GM12878 (cell line): ENCODE measurements around the gene CFAP91. TPM values are rescaled to one million over a fixed set of nuclear protein-coding genes. Genes with fewer than 3 reads are reported as not detected.

Experiments
- ATAC-seq: fragments of 200-7000 bp; cut with Tn5 transposase; 3 replicates; pipeline ENCODE4 v1.9.1; 2020; ENCODE audit warnings: mild to moderate bottlenecking, moderate library complexity
- BruUV-seq: library from RNA; stranded (reverse); fragments of 400-500 nt; replicated peaks from 2 replicates; lab custom pipeline; 2021; lab: Mats Ljungman, UMichigan
- CTCF ChIA-PET: fragments of 300-600 bp; sonication (Branson Sonifier 250); formaldehyde crosslinking; extraction: SDS; loops from one replicate; lab custom pipeline; 2021; ENCODE audit warnings: inconsistent platforms; lab: Yijun Ruan, JAX
- POLR2A ChIA-PET: fragments of 350-600 bp; formaldehyde crosslinking; extraction: SDS; loops from one replicate; lab custom pipeline; 2021; ENCODE audit warnings: inconsistent platforms; lab: Charles Lee
- RAD21 ChIA-PET: fragments of 300-600 bp; sonication (Branson Sonifier 250); formaldehyde crosslinking; loops from one replicate; lab custom pipeline; 2023; ENCODE audit warnings: antibody characterized with exemption; ENCODE audit not compliant: unreplicated experiment; lab: Charles Lee
- SMC1A ChIA-PET: fragments of 300-600 bp; sonication (Branson Sonifier 250); formaldehyde crosslinking; loops from one replicate; lab custom pipeline; 2023; ENCODE audit not compliant: unreplicated experiment, uncharacterized antibody; lab: Charles Lee
- DNase-seq: peaks from one replicate; pipeline ENCODE4 v3.0.0-alpha.2; 2011; ENCODE audit warnings: low read depth, low spot score
- FAIRE-seq: peaks from 3 replicates; lab custom pipeline; 2011; peaks lifted over from hg19 to GRCh38; lab: Jason Lieb, UNC
- H2AFZ ChIP-seq: 2 replicates; pipeline ENCODE4 v1.6.0; 2011; ENCODE audit warnings: low read depth, low read length, control low read depth; ENCODE audit not compliant: control insufficient read depth
- H3K27ac ChIP-seq: 2 replicates; pipeline ENCODE4 v1.5.1; 2011; ENCODE audit warnings: control low read depth; ENCODE audit not compliant: control insufficient read depth, insufficient read depth
- H3K27me3 ChIP-seq, 2 experiments: replicated peaks in 1 of 2; 2 replicates each; pipeline versions ENCODE4 v1.6.0 to v1.6.1; 2011; ENCODE audit warnings: low read length in 1 of 2; ENCODE audit not compliant: control insufficient read depth in 2 of 2, insufficient read depth in 2 of 2
- H3K36me3 ChIP-seq, 2 experiments: 2 replicates each; pipeline ENCODE4 v1.5.1; 2011; ENCODE audit warnings: low read length in 1 of 2; ENCODE audit not compliant: control insufficient read depth in 2 of 2, insufficient read depth in 2 of 2
- H3K4me1 ChIP-seq: 2 replicates; pipeline ENCODE4 v1.6.1; 2011; ENCODE audit warnings: mild to moderate bottlenecking, low read length, moderate library complexity, mixed read lengths; ENCODE audit not compliant: control insufficient read depth, insufficient read depth
- H3K4me2 ChIP-seq: 2 replicates; pipeline ENCODE4 v1.6.0; 2011; ENCODE audit warnings: control low read depth; ENCODE audit not compliant: control insufficient read depth, insufficient read depth
- H3K4me3 ChIP-seq: fragments of 200-600 bp; sonication (generic); 2 replicates; pipeline ENCODE4 v1.5.1; 2016
- H3K79me2 ChIP-seq: 2 replicates; pipeline ENCODE4 v1.6.0; 2011; ENCODE audit warnings: low read length; ENCODE audit not compliant: control insufficient read depth, insufficient read depth
- H3K9ac ChIP-seq: 2 replicates; pipeline ENCODE4 v1.8.0; 2011; ENCODE audit warnings: low read length, control low read depth, mixed read lengths; ENCODE audit not compliant: control insufficient read depth, insufficient read depth
- H3K9me3 ChIP-seq: replicated peaks from 3 replicates; pipeline ENCODE4 v1.5.1; 2011; ENCODE audit warnings: mild to moderate bottlenecking, low read length; ENCODE audit not compliant: control insufficient read depth, insufficient read depth
- H4K20me1 ChIP-seq: 2 replicates; pipeline ENCODE4 v1.6.0; 2011; ENCODE audit not compliant: control insufficient read depth, insufficient read depth
- CREB1 ChIP-seq: IDR thresholded peaks from 2 replicates; pipeline ENCODE4 v1.6.1; 2012; ENCODE audit warnings: low read depth, mild to moderate bottlenecking, inconsistent platforms
- IRF4 ChIP-seq: IDR thresholded peaks from 2 replicates; pipeline ENCODE4 v1.6.1; 2011; ENCODE audit warnings: low read depth, low read length
- LARP7 ChIP-seq: fragments of 450-650 bp; IDR thresholded peaks from 2 replicates; pipeline ENCODE4 v1.6.1; 2017; ENCODE audit warnings: mild to moderate bottlenecking
- NR2C2 ChIP-seq: IDR thresholded peaks from 2 replicates; pipeline ENCODE4 v1.6.1; 2011; ENCODE audit warnings: borderline replicate concordance, low read depth; ENCODE audit not compliant: control insufficient read depth, insufficient read length
- SRF ChIP-seq, 2 experiments: IDR thresholded peaks; 2 replicates each; pipeline ENCODE4 v1.6.1; 2011; ENCODE audit warnings: low read depth in 2 of 2, low read length in 2 of 2, mild to moderate bottlenecking in 1 of 2, moderate library complexity in 1 of 2
- STAT1 ChIP-seq: fragments of 450-650 bp; conservative IDR thresholded peaks from 2 replicates; pipeline ENCODE4 v1.6.1; 2014; ENCODE audit warnings: antibody characterized with exemption, mild to moderate bottlenecking
- ZNF24 ChIP-seq: fragments of 450-650 bp; IDR thresholded peaks from 2 replicates; pipeline ENCODE4 v1.6.1; 2017; ENCODE audit warnings: antibody characterized with exemption, mild to moderate bottlenecking
- WGBS: methylation state at CpG from one replicate; pipeline ENCODE4 v1.1.6; 2016; ENCODE audit warnings: low lambda C conversion rate; ENCODE audit not compliant: insufficient replicate concordance, insufficient coverage; ENCODE audit errors: missing lambda C conversion rate; 5-methylcytosine and 5-hydroxymethylcytosine counted together
- in situ Hi-C: fragments of 300-500 bp; cut with MboI; formaldehyde crosslinking; loops from 9 replicates; pipeline ENCODE4 v1.14.3; 2018; ENCODE audit warnings: mixed read lengths
- intact Hi-C: fragments of 100-400 bp; cut with micrococcal nuclease; formaldehyde crosslinking; loops from one replicate; pipeline ENCODE4 v1.14.2; 2022; ENCODE audit not compliant: unreplicated experiment
- polyA plus RNA-seq, 11 experiments: library from polyadenylated mRNA; depleted of rRNA in 4 of 11; unstranded in 6 of 11; stranded (reverse) in 5 of 11; fragments of >200 nt; fragmentation: Nextera tagmentation in 4 of 11; fragmentation: Illumina TruSeq in 1 of 11; extraction: Ambion mirVana in 4 of 11; extraction: Trizol in 1 of 11; gene quantifications; 1 replicate in 1 of 11; 2 replicates in 10 of 11; pipeline versions ENCODE4 v1.2.1 to v1.2.3, GENCODE V29; 2011 to 2016; ENCODE audit warnings: inconsistent platforms in 2 of 11, missing spikeins in 2 of 11, low read depth in 1 of 11
- total RNA-seq, 4 experiments: library from RNA; depleted of rRNA in 3 of 4; stranded (reverse); fragments of >200 nt in 3 of 4; fragmentation: Illumina TruSeq in 1 of 4; extraction: Trizol in 1 of 4; gene quantifications; 2 replicates each; pipeline versions ENCODE4 v1.2.1 to v1.2.3, GENCODE V29; 2013 to 2021
- TF ChIP-seq, protein P1 (sequence below): fragments of 450-650 bp; IDR thresholded peaks from 2 replicates; pipeline ENCODE4 v1.6.1; 2017; ENCODE audit warnings: borderline replicate concordance
- TF ChIP-seq, protein P2 (sequence below): fragments of 450-650 bp; IDR thresholded peaks from 2 replicates; pipeline ENCODE4 v1.6.1; 2017; ENCODE audit warnings: mild to moderate bottlenecking, moderate library complexity
- TF ChIP-seq, protein P3 (sequence below): IDR thresholded peaks from 2 replicates; pipeline ENCODE4 v1.6.1; 2011; ENCODE audit warnings: borderline replicate concordance, low read depth, mild to moderate bottlenecking, moderate library complexity, low read length; ENCODE audit not compliant: insufficient read depth, poor library complexity, severe bottlenecking

The CFAP91 gene
- total and polyA plus RNA-seq, 10 of the 15 experiments (the other 5 are each of a cell fraction or from before 2014, with no cell fraction given): 0.03 to 2.2 (median 0.92) TPM

DNA sequence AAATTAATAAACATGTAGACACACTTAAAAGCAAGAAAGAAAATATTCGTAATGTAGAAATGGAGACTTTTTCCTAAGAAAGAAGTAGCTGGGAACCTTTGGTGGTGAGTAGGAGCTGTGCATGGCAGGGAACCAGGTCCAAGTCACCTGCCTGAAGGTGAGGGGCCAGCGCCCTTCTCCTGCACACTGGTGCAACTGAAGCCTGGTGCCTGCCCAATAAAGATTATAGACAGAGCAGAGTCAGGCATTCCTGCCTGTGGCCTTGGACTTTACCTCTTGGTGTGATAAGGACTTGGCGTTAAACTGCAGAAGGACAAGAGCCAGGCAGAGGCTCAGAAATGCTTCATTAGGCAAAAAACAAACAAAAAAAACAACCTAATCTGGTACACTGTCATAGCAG is 14.2 kb downstream of the CFAP91 start:
- H4K20me1 ChIP-seq: no peaks in the 10 kb centered on the region
- FAIRE-seq: no peak
- CTCF ChIA-PET: interaction anchor here (0.6 to 1.1 kb wide), 2 partner anchors 8 to 11 kb away, joined by 3 to 5 read pairs; no protein-coding TSS in a partner anchor
- no peak for DNase-seq
- no peaks in the 10 kb centered on the region for H3K4me1 ChIP-seq
- no peaks in the 10 kb centered on the region for H3K36me3 ChIP-seq
- intact Hi-C loops (no loop called here), in situ Hi-C loops (no loop called here)
- BruUV-seq: no TSS peak
- WGBS: 78% methylated on average over 3 of the region's 3 CpGs
- no peak overlapping the region for H3K4me3 ChIP-seq
- SMC1A ChIA-PET: interaction anchor here (1.0 to 1.2 kb wide), 2 partner anchors 9 to 466 kb away, joined by 3 read pairs; no protein-coding TSS in a partner anchor
- POLR2A ChIA-PET: interaction anchor here (0.7 kb wide), 1 partner anchor 404 kb away, joined by 5 read pairs; no protein-coding TSS in a partner anchor
- RAD21 ChIA-PET: no interaction called here
- no peaks in the 10 kb centered on the region for H3K9me3 ChIP-seq
- H3K79me2 ChIP-seq: no peaks in the 10 kb centered on the region
- H2AFZ ChIP-seq: no peak overlapping the region
- TF ChIP-seq CREB1 (no peak), SRF (IDR thresholded peaks at IDR 0.05; ENCODE audit: low read depth in 2 of 2, low read length in 2 of 2) (no peak)
- TF ChIP-seq, protein P1, sequence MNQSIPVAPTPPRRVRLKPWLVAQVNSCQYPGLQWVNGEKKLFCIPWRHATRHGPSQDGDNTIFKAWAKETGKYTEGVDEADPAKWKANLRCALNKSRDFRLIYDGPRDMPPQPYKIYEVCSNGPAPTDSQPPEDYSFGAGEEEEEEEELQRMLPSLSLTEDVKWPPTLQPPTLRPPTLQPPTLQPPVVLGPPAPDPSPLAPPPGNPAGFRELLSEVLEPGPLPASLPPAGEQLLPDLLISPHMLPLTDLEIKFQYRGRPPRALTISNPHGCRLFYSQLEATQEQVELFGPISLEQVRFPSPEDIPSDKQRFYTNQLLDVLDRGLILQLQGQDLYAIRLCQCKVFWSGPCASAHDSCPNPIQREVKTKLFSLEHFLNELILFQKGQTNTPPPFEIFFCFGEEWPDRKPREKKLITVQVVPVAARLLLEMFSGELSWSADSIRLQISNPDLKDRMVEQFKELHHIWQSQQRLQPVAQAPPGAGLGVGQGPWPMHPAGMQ: no peak
- ATAC-seq: no peak
- no peak overlapping the region for H3K4me2 ChIP-seq
- H3K27ac ChIP-seq: no peak overlapping the region
- no peak overlapping the region for H3K9ac ChIP-seq
- H3K27me3 ChIP-seq: no peaks in the 10 kb centered on the region

DNA sequence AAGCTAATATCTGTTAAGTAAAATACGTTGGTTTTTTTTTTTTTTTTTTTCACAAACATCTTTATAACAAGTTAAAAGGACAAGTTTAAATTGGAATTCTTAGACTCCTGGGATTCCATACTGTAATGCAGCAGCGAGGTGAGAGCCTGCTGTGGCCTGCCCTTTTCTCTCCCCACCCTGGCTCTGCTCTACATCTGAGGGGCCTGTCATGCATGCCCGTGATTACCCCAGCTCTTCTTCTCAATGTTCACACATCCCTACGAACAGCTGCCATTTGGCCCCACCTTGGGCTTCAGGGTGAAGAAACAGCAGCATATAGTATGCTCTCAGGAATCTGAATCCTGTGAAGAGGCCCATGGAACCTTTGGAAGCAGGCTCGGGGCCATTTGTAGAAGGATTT is 14.7 kb downstream of the CFAP91 start:
- Histone ChIP-seq H3K36me3 (no peaks in the 10 kb centered on the region), H3K9ac (no peak overlapping the region), H3K9me3 (no peaks in the 10 kb centered on the region), H2AFZ (no peak overlapping the region), H4K20me1 (no peaks in the 10 kb centered on the region), H3K4me3 (no peak overlapping the region), H3K4me1 (no peaks in the 10 kb centered on the region), H3K4me2 (no peak overlapping the region), H3K27me3 (no peaks in the 10 kb centered on the region), H3K79me2 (no peaks in the 10 kb centered on the region), H3K27ac (no peak overlapping the region)
- ChIA-PET CTCF (interaction anchor here (0.6 to 1.1 kb wide), 3 partner anchors 9 to 11 kb away, joined by 3 to 5 read pairs (median 3); no protein-coding TSS in a partner anchor), RAD21 (no interaction called here), POLR2A (interaction anchor here (0.6 to 0.7 kb wide), 2 partner anchors 405 to 700 kb away, joined by 4 to 5 read pairs; no protein-coding TSS in a partner anchor), SMC1A (interaction anchor here (1.2 kb wide), 1 partner anchor 9 kb away, joined by 3 read pairs; no protein-coding TSS in a partner anchor)
- FAIRE-seq (no peak), DNase-seq (no peak), ATAC-seq (no peak)
- no TSS peak for BruUV-seq
- WGBS: 63% methylated on average over 5 of the region's 5 CpGs
- in situ Hi-C loops: no loop called here
- intact Hi-C loops: no loop called here
- TF ChIP-seq NR2C2 (no peak), LARP7 (no peak), ZNF24 (no peak), STAT1 (no peak), IRF4 (no peak)
- TF ChIP-seq, protein P2, sequence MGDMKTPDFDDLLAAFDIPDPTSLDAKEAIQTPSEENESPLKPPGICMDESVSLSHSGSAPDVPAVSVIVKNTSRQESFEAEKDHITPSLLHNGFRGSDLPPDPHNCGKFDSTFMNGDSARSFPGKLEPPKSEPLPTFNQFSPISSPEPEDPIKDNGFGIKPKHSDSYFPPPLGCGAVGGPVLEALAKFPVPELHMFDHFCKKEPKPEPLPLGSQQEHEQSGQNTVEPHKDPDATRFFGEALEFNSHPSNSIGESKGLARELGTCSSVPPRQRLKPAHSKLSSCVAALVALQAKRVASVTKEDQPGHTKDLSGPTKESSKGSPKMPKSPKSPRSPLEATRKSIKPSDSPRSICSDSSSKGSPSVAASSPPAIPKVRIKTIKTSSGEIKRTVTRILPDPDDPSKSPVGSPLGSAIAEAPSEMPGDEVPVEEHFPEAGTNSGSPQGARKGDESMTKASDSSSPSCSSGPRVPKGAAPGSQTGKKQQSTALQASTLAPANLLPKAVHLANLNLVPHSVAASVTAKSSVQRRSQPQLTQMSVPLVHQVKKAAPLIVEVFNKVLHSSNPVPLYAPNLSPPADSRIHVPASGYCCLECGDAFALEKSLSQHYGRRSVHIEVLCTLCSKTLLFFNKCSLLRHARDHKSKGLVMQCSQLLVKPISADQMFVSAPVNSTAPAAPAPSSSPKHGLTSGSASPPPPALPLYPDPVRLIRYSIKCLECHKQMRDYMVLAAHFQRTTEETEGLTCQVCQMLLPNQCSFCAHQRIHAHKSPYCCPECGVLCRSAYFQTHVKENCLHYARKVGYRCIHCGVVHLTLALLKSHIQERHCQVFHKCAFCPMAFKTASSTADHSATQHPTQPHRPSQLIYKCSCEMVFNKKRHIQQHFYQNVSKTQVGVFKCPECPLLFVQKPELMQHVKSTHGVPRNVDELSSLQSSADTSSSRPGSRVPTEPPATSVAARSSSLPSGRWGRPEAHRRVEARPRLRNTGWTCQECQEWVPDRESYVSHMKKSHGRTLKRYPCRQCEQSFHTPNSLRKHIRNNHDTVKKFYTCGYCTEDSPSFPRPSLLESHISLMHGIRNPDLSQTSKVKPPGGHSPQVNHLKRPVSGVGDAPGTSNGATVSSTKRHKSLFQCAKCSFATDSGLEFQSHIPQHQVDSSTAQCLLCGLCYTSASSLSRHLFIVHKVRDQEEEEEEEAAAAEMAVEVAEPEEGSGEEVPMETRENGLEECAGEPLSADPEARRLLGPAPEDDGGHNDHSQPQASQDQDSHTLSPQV: no peak
- TF ChIP-seq, protein P3, sequence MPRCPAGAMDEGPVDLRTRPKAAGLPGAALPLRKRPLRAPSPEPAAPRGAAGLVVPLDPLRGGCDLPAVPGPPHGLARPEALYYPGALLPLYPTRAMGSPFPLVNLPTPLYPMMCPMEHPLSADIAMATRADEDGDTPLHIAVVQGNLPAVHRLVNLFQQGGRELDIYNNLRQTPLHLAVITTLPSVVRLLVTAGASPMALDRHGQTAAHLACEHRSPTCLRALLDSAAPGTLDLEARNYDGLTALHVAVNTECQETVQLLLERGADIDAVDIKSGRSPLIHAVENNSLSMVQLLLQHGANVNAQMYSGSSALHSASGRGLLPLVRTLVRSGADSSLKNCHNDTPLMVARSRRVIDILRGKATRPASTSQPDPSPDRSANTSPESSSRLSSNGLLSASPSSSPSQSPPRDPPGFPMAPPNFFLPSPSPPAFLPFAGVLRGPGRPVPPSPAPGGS: no peak
